DND-41 (cell line): Measurements from ENCODE around the gene ZNF827.

Experiments used
- CTCF ChIP-seq: IDR thresholded peaks from 2 replicates; pipeline ENCODE4 v1.5.1; 2012; ENCODE audit warnings: borderline replicate concordance, low read length, moderate library complexity, mild to moderate bottlenecking; ENCODE audit not compliant: poor library complexity, severe bottlenecking; ENCODE audit errors: extremely low read depth
- EZH2 ChIP-seq: IDR thresholded peaks from 3 replicates; pipeline ENCODE4 v1.6.1; 2012; ENCODE audit warnings: borderline replicate concordance, low read depth, mild to moderate bottlenecking, moderate library complexity, low read length, inconsistent platforms; ENCODE audit not compliant: severe bottlenecking

- TF ChIP-seq CTCF (no peak), EZH2 (peak; percentile 98)
Measured at GRCh38 chr4:145938618-145939440, at the start of gene ZNF827.
